ENCODE data around the gene SULT4A1. TPM values are rescaled to one million over a fixed set of nuclear protein-coding genes. Genes with fewer than 3 reads are reported as not detected.
A peak's percentile ranks its signal among the peaks of the same experiment; 100 is the strongest.

The SULT4A1 gene
- total RNA-seq, 1 experiment from 2014 or later: 15.0 TPM

- Histone ChIP-seq H4K20me1 (ENCODE audit: control insufficient read depth, insufficient read depth, insufficient read length) (no peaks in the 10 kb centered on the region), H3K9me3 (ENCODE audit: control insufficient read depth, low read depth, low read length) (no peaks in the 10 kb centered on the region), H2AFZ (ENCODE audit: low read length) (no peak overlapping the region), H2BK120ac (ENCODE audit: low read depth, low read length, poor library complexity, severe bottlenecking) (no peak overlapping the region), H3K23ac (ENCODE audit: insufficient read length, low read depth, low read length) (no peak overlapping the region), H3K18ac (ENCODE audit: insufficient read length, low read depth, low read length) (no peak overlapping the region), H3K56ac (ENCODE audit: insufficient read length, low read depth, low read length) (no peak overlapping the region), H2BK5ac (ENCODE audit: insufficient read length, low read length) (no peak overlapping the region), H3K4ac (ENCODE audit: low read depth, low read length) (no peak overlapping the region), H3K4me2 (ENCODE audit: insufficient read depth, insufficient read length, low read length) (no peak overlapping the region), H3K79me2 (ENCODE audit: insufficient read depth, low read length) (no peaks in the 10 kb centered on the region), H2BK15ac (ENCODE audit: low read depth, low read length) (no peak overlapping the region), H2BK20ac (ENCODE audit: low read depth, low read length, poor library complexity, severe bottlenecking) (no peak overlapping the region), H3T11ph (ENCODE audit: low read length) (no peak overlapping the region), H2BK12ac (ENCODE audit: insufficient read length, low read depth, low read length) (no peak overlapping the region), H4K8ac (replicated peaks; ENCODE audit: insufficient read length, low read depth, low read length) (no peak overlapping the region), H3K79me1 (ENCODE audit: insufficient read depth, low read depth, low read length, poor library complexity, severe bottlenecking) (no peaks in the 10 kb centered on the region), H4K91ac (ENCODE audit: insufficient read length, low read depth, low read length) (no peak overlapping the region), H3K4me1 (ENCODE audit: insufficient read depth, low read length) (no peaks in the 10 kb centered on the region), H4K5ac (ENCODE audit: insufficient read length, low read depth, low read length) (no peak overlapping the region), H2AK5ac (ENCODE audit: insufficient read length, low read length) (no peak overlapping the region), H3K27me3 (ENCODE audit: insufficient read depth, low read length) (no peaks in the 10 kb centered on the region), H3K23me2 (ENCODE audit: insufficient read length, low read depth, low read length, poor library complexity, severe bottlenecking) (no peaks in the 10 kb centered on the region), H3K14ac (ENCODE audit: insufficient read depth, low read length) (no peak overlapping the region), H3K27ac (ENCODE audit: insufficient read length, low read depth, low read length) (no peak overlapping the region), H3K9ac (ENCODE audit: extremely low read depth, insufficient read length, low read length) (no peak overlapping the region)
- H3K27ac Mint-ChIP-seq: no peak overlapping the region
- H3K36me3 Mint-ChIP-seq (ENCODE audit: insufficient read depth in 1 of 3, low read depth in 3 of 3): peaks cover 6 to 21% (median 9%) of the 10 kb centered on the region in 3 experiments; a peak in 6 of 7 replicates
- WGBS (ENCODE audit: extremely low coverage, insufficient read length, low lambda C conversion rate): no CpG with 5 or more reads among the region's 5 CpGs
- H3K9me3 Mint-ChIP-seq: peaks cover 11 to 18% of the 10 kb centered on the region in 2 experiments
- peaks cover 0 to 5% of the 10 kb centered on the region in 2 experiments; a peak in 2 of 4 replicates for H3K4me1 Mint-ChIP-seq
- no peak for TF ChIP-seq CTCF (conservative IDR thresholded peaks at IDR 0.05)
- peak; percentile 20 for DNase-seq
- H3K27me3 Mint-ChIP-seq (ENCODE audit: low read depth): peaks cover 3% of the 10 kb centered on the region
- no peak overlapping the region for H3K4me3 Mint-ChIP-seq
These were observed 14.7 kb upstream of the SULT4A1 start for GRCh38 chr22:43876866-43877509.

All from H9 (cell line).